ENCODE measurements around the gene KLF2. TPM values are rescaled to one million over a fixed set of nuclear protein-coding genes. Genes with fewer than 3 reads are reported as not detected.

Gene KLF2
- total RNA-seq, 1 donor from 2014 or later: 216 TPM

DNA sequence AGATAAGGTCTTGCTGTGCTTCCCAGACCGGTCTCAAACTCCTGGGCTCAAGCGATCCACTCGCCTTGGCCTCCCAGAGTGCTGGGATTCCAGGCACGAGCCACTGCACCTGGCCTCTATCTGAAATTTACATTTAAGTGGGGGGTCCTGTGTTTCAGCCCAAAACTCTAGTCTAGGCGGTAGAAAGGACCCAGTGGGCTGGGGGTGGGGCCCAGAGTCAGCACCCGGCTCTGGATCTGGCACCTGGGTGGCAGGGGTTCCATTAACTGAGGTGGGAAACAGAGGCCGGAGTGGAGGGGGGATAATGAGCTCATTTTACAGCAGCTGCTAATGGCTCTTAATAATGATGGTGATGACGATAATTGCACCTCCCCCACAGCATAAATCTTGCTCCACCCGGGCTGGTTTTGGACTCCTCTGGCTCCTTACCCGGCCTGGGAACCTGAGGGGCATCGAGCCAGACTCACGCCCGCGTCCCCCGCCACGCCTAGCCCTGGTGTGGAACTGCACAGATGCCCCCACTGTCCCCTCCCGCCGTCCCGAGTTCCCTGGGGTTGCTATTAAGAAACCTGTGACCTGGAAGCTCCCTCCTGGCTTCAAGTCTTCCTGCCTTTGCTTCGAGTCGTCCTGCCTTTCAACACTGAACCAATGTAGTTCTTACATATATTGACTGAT, 17.8 kb upstream of the KLF2 start:
- intact Hi-C loops (cut with micrococcal nuclease): no loop called here

GRCh38 chr19:16308081-16308480, 16.5 kb upstream of the KLF2 start:
- intact Hi-C loops (cut with micrococcal nuclease): no loop called here

- intact Hi-C loops (cut with micrococcal nuclease): no loop called here
Observed at GRCh38 chr19:16309643-16310042, 15.0 kb upstream of the KLF2 start.

DNA sequence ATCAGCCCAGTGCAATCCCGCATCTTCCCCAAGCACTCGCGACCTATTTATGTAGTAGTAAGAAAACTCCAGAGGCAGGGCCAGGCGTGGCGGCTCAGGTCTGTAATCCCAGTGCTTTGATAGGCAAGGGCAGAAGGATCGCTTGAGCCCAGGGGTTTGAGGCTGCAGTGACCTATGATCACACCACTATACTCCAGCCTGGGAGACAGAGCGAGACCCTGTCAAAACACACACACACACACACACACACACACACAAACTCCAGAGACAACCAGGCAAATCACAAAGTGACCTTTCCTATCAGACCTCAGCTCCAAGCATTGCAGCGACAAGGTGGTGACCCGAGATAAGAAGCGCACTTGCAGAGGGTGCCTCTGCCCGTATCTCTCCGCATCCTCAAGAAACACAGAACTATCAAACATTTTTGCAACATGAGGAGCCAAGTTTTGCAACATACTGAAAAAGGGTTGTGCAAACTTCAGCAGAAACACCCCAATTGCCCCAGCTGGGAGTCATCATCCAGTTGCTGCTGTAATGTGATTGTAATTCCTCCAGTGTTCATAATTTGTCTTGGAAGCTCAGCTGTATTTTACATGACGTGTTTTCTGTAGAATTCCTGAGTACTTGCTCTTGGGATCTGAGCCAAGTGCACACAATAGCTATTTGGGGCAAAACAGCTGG, 8.7 kb upstream of the KLF2 start:
- intact Hi-C loops (cut with micrococcal nuclease): no loop called here

DNA sequence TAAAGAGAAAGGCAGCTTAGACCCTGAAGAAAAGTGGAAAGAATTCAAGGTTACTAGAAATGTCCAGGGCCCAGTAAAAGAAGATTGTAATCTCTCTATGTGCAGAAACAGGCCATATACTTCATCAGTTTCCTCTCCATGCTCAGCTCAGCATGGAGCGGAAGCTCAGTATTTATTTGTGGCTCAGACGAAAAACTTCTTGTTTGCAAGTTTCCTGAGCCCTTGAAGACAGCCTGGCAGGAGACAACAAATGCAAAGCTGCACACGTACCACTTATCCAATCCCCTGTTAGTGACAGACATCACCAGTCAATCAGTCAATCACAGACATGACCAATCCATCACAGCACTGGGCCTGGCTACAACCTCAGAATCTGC, 8.1 kb upstream of the KLF2 start:
- intact Hi-C loops (cut with micrococcal nuclease): no loop called here

- intact Hi-C loops (cut with micrococcal nuclease): no loop called here
Observed at GRCh38 chr19:16319481-16319880, 5.1 kb upstream of the KLF2 start.

DNA sequence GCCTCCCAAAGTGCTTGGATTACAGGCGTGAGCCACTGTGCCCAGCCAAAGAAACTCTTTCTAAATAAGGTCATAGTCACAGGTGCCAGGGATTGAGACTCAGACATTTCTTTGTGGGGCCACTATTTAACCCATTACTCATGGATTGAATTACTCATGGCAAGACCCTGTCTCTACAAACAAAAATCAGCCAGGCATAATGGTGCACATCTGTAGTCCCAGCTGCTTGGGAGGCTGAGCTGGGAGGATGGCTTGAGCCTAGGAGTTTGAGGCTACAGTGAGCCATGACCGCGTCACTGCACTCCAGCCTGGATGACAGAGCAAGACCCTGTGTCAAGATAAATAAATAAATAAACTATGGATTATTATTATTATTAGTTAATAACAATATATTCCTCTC, 3.6 kb upstream of the KLF2 start:
- intact Hi-C loops (cut with micrococcal nuclease): loop anchor here (10.0 kb wide), 1 partner anchor 856 kb away; the partner anchor contains the start of gene RASAL3

- intact Hi-C loops (cut with micrococcal nuclease): loop anchor here (2.0 to 10.0 kb wide), 6 partner anchors 58 to 860 kb away; partner anchors contain the start of genes AP1M1, RASAL3 and TPM4
Observed at GRCh38 chr19:16325161-16325527, 518 bp downstream of the KLF2 start.

GRCh38 chr19:16325641-16326400, 1.2 kb downstream of the KLF2 start:
- intact Hi-C loops (cut with micrococcal nuclease): loop anchor here (2.0 to 10.0 kb wide), 6 partner anchors 57 to 861 kb away; partner anchors contain the start of genes AP1M1, RASAL3 and TPM4

DNA sequence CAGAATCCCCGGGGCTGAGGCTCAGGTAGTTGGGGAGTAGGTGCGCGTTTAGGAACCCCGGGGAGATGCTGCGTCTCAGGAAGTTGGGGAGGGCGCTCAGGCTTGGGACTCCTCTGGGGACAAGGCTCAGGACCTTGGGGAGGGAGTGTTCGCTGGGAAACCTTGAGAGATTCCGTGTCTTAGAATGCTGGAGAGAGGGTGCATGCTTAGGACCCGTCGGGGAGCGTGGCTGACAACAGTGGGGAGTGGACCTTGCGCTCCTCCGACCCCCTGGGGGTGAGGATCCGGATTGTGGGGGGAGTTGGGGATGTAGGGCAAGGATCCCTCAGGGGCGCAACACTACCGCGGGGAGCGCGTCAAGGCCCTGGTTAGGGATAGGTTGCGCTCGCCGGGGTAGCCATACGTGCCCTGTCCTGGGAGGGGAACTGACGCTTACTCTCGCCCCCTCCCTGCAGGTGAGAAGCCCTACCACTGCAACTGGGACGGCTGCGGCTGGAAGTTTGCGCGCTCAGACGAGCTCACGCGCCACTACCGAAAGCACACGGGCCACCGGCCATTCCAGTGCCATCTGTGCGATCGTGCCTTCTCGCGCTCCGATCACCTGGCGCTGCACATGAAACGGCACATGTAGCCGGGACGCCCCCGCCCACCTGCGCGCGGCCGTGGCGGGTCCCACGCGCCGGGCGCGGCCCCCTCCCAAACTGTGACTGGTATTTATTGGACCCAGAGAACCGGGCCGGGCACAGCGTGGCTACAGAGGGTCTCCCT, 2.0 kb downstream of the KLF2 start:
- intact Hi-C loops (cut with micrococcal nuclease): loop anchor here (5.0 to 10.0 kb wide), 3 partner anchors 129 to 862 kb away; partner anchors contain the start of genes AP1M1, RASAL3 and TPM4

- intact Hi-C loops (cut with micrococcal nuclease): loop anchor here (5.0 to 10.0 kb wide), 3 partner anchors 130 to 862 kb away; partner anchors contain the start of genes AP1M1, RASAL3 and TPM4
Observed at GRCh38 chr19:16327169-16327475, 2.5 kb downstream of the KLF2 start.

DNA sequence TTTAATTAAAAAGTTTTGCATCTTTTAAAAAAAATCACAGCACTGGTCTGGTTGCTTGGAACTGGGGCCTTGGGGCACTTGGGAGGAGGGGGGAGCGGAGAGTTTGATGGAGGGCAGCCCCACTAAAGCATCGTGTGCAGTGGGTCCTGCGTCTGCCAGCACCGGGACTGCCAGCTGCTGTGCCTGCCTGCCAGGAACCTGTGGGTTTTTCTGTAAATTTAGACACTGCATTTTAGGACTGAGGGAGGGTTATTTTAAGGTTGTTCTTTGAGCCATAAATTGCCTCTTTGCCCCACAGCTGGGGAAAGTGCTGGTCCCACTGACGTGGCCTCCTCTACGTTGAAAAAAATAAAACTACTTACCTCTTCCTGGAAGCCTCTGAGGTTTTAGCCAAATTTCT, 2.9 kb downstream of the KLF2 start:
- intact Hi-C loops (cut with micrococcal nuclease): loop anchor here (5.0 to 10.0 kb wide), 3 partner anchors 130 to 863 kb away; partner anchors contain the start of genes AP1M1, RASAL3 and TPM4

GRCh38 chr19:16327911-16328823, 3.5 kb downstream of the KLF2 start:
- intact Hi-C loops (cut with micrococcal nuclease): loop anchor here (5.0 to 10.0 kb wide), 3 partner anchors 131 to 863 kb away; partner anchors contain the start of genes AP1M1, RASAL3 and TPM4

GRCh38 chr19:16328824-16329482, 4.3 kb downstream of the KLF2 start:
- intact Hi-C loops (cut with micrococcal nuclease): loop anchor here (5.0 to 10.0 kb wide), 3 partner anchors 132 to 864 kb away; partner anchors contain the start of genes AP1M1, RASAL3 and TPM4

- intact Hi-C loops (cut with micrococcal nuclease): loop anchor here (1.0 kb wide), 1 partner anchor 41 kb away; no protein-coding TSS in a partner anchor
Observed at GRCh38 chr19:16330368-16330801, 5.8 kb downstream of the KLF2 start.

DNA sequence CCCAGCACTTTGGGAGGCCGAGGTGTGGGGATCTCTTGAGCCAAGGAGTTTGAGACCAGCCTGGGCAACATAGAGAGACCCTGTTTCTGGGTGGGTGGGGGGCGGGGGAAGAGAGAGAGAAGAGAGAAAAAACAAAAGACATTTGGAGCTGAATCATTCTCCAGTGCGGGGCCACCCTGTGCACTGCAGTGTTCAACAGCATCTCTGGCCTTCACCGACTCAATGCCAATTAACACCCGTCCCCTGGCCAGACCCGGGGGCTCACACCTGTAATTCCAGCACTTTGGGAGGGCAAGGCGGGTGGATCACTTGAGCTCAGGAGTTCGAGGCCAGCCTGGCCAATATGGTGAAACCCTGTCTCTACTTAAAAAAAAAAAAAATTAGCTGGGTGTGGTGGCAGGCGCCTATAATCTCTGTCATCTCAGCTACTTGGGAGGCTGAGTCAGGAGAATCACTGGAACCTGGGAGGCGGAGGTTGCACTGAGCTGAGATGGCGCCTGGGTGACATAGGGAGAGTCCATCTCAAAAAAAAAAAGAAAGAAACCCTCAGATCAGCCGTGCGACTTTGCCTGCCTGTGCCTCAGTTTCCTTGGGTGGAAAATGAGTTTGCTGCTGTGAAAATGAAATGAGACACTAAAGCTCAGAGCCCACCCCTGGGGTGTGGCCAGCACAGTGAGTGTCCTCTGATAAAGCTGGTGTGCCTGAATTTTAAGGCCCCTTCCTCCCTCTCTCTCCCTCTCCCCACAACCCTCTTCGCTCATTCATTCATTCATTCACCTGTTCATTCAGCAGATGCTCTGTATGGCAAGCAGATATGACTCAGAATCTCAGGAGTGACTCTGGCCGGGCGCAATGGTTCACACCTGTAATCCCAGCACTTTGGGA, 6.4 kb downstream of the KLF2 start:
- intact Hi-C loops (cut with micrococcal nuclease): loop anchor here (1.0 kb wide), 1 partner anchor 40 kb away; no protein-coding TSS in a partner anchor

- intact Hi-C loops (cut with micrococcal nuclease): no loop called here
Observed at GRCh38 chr19:16333001-16333586, 8.5 kb downstream of the KLF2 start.

DNA sequence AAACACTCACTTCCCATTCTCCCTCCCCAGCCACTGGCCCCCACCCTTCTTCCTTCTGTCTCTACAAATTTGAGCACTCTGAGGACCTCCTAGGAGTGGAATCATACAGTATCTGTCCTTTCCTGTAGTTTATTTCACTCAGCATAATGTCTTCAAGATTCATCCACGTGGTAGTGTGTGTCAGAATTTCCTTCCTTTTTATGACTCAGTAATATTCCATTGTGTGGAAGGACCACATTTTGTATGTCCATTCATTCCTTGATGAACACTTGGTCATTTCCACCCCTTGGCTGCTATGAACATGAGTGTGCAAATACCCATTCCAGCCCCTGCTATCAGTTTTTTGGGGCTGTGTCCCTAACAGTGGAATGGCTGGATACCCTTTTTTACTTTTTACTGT, 9.8 kb downstream of the KLF2 start:
- intact Hi-C loops (cut with micrococcal nuclease): no loop called here
